CD4-positive, alpha-beta T cell treated with Interleukin-1 beta for 1 hour (primary cell): ENCODE data around the gene FERD3L.
"Not testable (repeated sequence)": the region's sequence is repeated elsewhere in the genome, so short reads cannot be mapped to it uniquely, and the experiment has no call there.

ENCODE experiments used
- DNase-seq, 2 donors: peaks; one replicate each; pipeline ENCODE4 v3.0.0-alpha.2; 2020 to 2022

The FERD3L gene

DNA sequence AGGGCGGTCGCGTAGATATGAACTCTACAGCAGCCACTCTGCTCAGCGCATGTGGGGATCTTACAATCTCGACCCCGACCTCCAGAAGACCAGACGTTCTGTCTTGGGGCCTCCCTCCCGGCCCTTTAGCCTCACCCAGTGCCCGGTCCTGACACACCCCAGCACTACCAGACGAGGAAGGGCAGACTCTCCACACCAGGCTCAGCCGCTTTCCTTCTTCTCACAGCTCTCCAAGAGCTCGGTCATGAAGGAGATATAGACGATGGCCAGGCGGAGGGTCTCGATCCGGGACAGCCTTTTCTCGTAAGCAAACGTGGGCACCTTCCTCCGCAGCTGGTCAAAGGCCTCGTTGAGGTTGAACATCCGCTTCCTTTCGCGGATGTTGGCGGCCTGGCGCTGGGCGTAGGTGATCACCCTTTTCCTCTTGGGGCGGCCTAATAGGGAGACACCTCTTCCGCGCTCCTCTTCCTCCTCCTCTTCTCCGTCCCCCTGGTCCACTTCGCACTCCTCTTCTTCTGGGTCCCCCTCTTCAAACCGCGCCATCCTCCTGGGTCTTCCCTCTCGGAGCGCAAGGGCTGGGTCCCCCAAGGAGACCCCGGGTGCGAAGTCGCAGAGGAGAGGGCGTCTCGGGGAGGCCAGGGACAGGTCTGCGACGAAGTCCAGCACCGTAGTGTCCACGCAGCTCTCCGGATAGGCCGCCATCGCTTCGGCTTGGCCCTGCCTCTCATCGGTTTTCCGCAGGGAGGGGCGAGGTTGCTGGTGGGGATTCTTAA, at the start of gene FERD3L:
Gene FERD3L (minus strand): TSS at position 761 of the 773 bp plus-strand sequence. CDS start 59 bp downstream, at position 702.
- DNase-seq = no peak

- DNase-seq = not testable (repeated sequence)
Measured at GRCh38 chr7:19194417-19194816, 49.2 kb upstream of the FERD3L start.

GRCh38 chr7:19181634-19182033, 36.4 kb upstream of the FERD3L start:
- no peak for DNase-seq

- DNase-seq = no peak
Measured at GRCh38 chr7:19178595-19178994, 33.4 kb upstream of the FERD3L start.

- DNase-seq = no peak
Measured at GRCh38 chr7:19177269-19177668, 32.0 kb upstream of the FERD3L start.

GRCh38 chr7:19175241-19175640, 30.0 kb upstream of the FERD3L start:
- no peak for DNase-seq

- no peak for DNase-seq
Measured at GRCh38 chr7:19161671-19162070, 16.4 kb upstream of the FERD3L start.

DNA sequence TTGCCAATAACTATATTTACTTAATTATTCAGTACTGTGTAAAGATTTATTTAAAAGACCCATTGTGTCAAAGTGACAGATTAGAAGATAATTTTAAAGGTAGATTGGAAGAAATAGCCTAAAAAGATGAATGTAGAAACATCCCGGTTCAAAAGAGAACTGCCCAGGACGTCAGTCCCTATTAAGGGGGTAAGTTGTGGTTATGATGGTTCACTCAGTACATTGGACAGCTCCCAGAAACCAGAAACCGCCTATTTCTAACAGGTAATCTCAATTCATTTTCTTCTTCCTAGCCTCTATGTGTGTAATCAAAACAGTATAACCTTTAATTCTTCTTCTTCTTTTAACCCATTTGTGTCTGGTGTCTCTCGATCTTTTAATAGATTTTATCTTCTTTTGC, 1.5 kb upstream of the FERD3L start:
- no peak for DNase-seq

GRCh38 chr7:19145434-19146115, 354 bp upstream of the FERD3L start:
- no peak for DNase-seq

DNA sequence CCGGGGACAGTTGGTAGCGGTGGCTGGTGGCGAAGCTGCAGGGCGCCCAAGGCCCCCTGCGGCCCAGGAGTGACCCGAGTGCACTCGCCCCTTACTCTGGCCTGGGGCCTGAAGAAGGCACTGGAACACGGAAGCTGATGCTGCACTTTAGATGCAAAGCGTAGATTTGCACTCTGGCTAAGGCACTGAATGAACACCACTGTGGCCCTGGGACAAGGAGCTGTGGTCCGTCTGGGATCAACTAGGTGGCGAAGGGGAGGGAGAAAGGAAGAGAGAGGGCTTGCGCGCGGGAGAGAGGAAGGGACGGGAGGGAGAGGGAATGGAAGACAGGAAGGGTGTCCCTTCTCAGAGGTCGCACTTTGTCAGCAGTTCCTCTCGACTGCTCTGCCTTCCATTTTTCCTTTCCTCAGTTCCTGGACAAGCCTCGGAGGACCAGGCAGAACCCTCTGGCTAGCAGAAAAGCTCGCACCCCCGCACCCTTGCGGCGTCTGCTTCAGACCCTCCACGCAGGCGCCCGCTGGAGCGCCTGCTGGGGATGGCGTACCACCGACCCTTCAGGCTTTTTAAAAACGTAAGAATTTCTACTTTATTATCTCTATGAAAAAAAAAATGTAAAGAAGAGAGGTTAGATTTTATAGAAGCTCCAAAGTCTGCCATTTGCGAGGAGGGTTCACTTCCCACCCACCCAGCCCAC, 1.2 kb downstream of the FERD3L start:
- no peak for DNase-seq

DNA sequence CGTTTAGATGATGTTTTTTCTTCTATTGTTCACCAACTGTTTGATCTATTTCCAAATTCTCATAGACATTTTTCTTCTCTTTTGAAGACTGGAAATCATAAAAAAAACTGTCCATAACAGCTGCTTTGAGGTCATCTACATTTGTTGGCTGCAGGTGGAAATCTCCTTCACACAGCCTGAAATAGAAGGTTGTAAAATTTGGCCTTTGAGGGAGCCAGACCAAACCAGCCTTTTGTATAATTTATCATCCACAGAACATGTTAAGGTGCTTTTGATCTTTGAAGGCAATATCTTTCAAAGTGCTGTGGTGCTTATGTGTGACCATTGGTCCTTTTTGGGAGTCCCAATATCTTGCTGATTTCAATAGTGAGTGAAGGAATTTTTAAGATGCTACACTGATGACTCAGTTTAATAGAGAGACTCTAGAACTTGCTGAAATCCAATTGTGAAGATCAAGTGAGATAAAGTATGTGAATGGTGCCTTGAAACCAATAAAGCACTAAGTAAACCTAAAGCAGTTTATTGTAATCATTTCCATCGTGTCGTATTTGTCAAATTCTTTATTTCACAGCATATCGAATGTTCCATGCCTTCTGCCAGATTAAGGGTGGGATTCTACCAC, 5.4 kb downstream of the FERD3L start:
- DNase-seq = no peak

- DNase-seq = no peak
Measured at GRCh38 chr7:19133886-19134285, 11.3 kb downstream of the FERD3L start.

DNA sequence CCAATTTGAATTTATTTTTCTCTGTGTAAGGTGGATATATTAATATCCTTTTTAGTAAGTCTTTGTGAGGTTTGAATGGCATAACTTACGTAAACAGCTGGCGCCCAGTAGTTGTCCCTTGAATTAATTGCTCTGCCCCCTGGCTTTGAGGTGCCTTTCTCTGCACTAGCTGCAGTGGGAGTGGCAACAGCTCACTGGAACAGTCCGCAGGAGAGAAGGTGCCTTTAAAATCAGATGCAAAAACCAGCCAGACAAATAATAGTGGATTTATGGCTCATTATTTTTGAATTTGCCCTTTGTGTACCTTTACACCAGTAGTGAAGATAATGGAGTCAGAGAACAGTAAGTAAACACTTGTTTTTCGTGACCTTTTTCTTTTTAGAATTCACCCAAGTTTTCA, 11.8 kb downstream of the FERD3L start:
- no peak for DNase-seq

DNA sequence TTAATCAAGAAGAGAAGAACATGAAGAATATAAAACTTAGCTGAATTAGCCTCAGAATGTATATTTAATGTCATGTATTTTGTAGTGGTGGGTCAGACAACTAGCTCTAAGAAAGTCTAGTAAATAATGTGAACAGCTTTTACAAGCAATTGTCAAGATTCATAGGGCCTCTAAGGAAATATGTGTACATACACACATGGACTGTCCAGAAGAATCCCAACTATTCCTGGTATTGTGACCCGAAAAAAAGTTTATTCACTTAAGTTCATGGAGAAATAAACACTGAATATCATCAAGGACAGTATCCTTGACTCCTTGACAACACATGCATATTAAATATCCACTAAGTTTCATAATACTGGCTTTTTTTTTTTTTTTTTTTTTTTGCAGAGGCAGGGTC, 16.4 kb downstream of the FERD3L start:
- DNase-seq = no peak

GRCh38 chr7:19121977-19122588, 23.1 kb downstream of the FERD3L start:
- DNase-seq = no peak

DNA sequence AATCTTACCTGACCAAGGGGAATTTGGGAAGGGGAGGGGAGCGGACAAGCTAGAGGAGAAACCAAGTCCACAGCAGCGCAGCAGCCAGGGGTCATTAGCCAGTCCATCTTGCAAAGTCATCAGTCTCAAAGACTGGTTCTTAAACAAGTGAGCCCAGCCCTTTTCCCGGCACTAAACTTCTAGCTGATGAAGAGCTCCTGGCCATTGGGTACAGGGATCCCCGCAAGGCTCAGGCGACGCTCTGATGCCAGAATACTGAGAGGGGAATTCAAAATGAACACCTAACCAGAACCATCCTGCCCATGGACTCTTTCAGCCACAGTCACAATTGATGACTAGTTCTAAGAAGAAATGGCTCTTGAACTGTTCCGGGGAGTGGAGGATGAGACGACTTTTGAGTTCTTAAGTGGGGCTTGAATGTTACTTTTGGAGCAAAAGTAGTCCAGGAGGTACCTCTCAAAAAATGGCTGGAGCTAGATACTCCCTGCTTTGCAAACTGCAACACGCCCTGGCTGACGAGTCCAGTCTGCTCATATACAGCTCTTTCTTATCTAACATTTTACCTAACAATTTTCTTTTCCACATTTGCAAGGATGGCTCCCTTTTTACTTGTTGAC, 25.2 kb downstream of the FERD3L start:
- no peak for DNase-seq

DNA sequence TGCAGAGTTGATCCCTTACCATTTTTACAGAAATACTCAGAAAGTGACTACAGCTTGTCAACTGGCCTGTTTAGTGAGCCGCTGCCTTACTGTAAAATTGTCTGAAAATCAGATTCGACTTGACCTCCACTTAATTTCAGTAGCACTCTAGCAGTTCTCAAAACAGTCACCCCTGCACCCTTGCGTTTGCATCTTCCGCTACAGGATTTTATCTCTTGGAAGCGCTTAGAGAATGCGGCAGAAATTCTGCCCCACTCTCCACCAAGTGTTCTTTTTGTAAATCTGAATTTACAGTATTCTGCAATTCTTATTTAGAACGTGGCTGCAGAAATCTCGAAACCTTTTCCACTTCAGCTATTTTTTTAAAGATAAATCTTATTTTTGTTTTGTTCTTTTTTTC, 25.8 kb downstream of the FERD3L start:
- no peak for DNase-seq

- DNase-seq = no peak
Measured at GRCh38 chr7:19118636-19119371, 26.4 kb downstream of the FERD3L start.

DNA sequence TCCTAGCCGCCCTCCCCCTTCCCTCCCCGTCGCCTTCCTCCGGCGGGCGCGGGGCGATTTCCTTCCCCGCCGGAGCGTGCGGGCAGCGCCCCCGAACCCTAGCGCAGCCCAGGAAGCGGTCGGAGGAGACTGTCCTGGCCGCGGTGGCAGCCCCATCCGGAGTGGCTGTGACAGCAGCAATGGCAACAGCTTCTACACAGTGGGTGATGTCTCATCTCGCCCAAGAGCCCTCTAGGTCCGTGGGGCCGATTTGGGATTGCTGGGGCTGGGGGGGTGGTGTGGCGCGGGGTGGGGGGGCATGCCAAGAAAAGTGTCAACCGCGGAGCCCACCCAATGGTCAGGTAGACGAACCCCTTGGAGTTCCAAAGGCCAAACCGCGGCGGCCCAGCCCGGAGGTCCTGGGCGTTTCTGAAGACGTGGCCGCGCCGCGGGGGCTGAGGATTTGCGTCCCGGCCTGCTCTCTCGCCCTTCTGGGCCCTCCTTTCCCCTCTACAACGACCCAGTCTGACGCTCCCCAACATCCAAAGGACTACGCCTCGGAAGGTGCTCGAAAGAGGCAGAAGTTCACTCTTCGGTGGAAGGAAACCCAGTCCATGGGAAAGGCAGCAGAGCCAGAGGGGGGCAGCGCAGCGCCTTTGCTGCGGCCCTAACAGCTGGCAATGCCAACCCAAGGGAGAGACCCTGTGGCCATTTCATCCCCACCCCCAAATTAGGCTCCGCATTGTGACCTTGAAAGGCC, 27.2 kb downstream of the FERD3L start:
- no peak for DNase-seq

GRCh38 chr7:19117091-19117869, 27.9 kb downstream of the FERD3L start, which contains the start of gene TWIST1:
Gene TWIST1, minus strand, starts transcription at chr7:19117636. Its CDS starts 315 bp downstream, at chr7:19117321.
- no peak for DNase-seq
